ENCODE measurements around the gene KIF16B.

- TF ChIP-seq CTCF (IDR thresholded peaks at IDR 0.05) (no peak), POLR2A (IDR thresholded peaks at IDR 0.05) (no peak), POLR2AphosphoS5 (IDR thresholded peaks at IDR 0.05) (no peak)
Measured at GRCh38 chr20:16462711-16463110, 110.5 kb downstream of the KIF16B start.

Data from stomach (tissue), 4 donors.